PFSK-1 (cell line): ENCODE measurements around the gene ACOT6.

ENCODE experiments used
- POLR2AphosphoS5 ChIP-seq: IDR thresholded peaks from 2 replicates; pipeline ENCODE4 v1.6.1; 2012; ENCODE audit warnings: low read depth, mild to moderate bottlenecking, control low read depth, low read length, moderate library complexity
- SIN3A ChIP-seq: IDR thresholded peaks from 2 replicates; pipeline ENCODE4 v1.6.1; 2012; ENCODE audit warnings: mild to moderate bottlenecking, low read length, moderate library complexity, borderline replicate concordance; ENCODE audit not compliant: insufficient read depth
- TAF1 ChIP-seq: IDR thresholded peaks from 2 replicates; pipeline ENCODE4 v1.6.1; 2012; ENCODE audit warnings: low read length, control low read depth, borderline replicate concordance; ENCODE audit not compliant: insufficient read depth
- TF ChIP-seq, protein P1 (sequence below), 2 experiments: IDR thresholded peaks; 2 replicates each; pipeline versions ENCODE4 v1.6.1 to v1.8.0; 2011 to 2012; ENCODE audit warnings: low read depth in 2 of 2, low read length in 2 of 2, control low read depth in 1 of 2, inconsistent platforms in 1 of 2, mild to moderate bottlenecking in 1 of 2, moderate library complexity in 1 of 2; ENCODE audit not compliant: insufficient read depth in 1 of 2

DNA sequence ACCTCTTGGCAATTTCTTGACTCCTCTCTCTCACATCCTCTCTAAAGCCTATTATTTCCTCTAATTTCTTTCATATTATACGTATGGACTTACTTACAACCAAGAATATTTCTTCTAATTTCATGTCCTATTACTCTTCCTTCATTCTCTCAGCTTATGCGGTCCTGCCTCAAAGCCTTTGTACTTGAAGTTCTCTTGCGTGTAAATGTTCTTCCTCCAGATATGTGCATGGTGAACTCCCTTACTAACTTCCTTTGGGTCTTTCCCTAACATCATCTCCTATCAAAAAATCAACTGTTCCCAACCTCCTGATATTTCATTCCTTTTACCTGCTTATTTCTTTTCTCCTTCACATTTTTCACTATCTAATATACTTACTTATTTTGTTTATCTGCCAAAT is 55.5 kb downstream of the ACOT6 start:
- TF ChIP-seq POLR2AphosphoS5 (no peak), TAF1 (no peak), SIN3A (no peak)
- TF ChIP-seq, protein P1, sequence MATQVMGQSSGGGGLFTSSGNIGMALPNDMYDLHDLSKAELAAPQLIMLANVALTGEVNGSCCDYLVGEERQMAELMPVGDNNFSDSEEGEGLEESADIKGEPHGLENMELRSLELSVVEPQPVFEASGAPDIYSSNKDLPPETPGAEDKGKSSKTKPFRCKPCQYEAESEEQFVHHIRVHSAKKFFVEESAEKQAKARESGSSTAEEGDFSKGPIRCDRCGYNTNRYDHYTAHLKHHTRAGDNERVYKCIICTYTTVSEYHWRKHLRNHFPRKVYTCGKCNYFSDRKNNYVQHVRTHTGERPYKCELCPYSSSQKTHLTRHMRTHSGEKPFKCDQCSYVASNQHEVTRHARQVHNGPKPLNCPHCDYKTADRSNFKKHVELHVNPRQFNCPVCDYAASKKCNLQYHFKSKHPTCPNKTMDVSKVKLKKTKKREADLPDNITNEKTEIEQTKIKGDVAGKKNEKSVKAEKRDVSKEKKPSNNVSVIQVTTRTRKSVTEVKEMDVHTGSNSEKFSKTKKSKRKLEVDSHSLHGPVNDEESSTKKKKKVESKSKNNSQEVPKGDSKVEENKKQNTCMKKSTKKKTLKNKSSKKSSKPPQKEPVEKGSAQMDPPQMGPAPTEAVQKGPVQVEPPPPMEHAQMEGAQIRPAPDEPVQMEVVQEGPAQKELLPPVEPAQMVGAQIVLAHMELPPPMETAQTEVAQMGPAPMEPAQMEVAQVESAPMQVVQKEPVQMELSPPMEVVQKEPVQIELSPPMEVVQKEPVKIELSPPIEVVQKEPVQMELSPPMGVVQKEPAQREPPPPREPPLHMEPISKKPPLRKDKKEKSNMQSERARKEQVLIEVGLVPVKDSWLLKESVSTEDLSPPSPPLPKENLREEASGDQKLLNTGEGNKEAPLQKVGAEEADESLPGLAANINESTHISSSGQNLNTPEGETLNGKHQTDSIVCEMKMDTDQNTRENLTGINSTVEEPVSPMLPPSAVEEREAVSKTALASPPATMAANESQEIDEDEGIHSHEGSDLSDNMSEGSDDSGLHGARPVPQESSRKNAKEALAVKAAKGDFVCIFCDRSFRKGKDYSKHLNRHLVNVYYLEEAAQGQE (IDR thresholded peaks at IDR 0.05; ENCODE audit: insufficient read depth in 1 of 2, low read depth in 2 of 2, low read length in 2 of 2) = no peak
